Fibroblast of villous mesenchyme (primary cell): ENCODE measurements around the gene FHDC1. TPM values are rescaled to one million over a fixed set of nuclear protein-coding genes. Genes with fewer than 3 reads are reported as not detected.

Experiments
- DNase-seq: peaks from one replicate; pipeline ENCODE4 v3.0.0-alpha.2; 2010; ENCODE audit warnings: low read depth
- H3K4me3 ChIP-seq: 2 replicates; pipeline ENCODE4 v1.5.1; 2011; ENCODE audit warnings: low read depth, mild to moderate bottlenecking, low read length
- CTCF ChIP-seq: IDR thresholded peaks from 2 replicates; pipeline ENCODE4 v1.5.1; 2012; ENCODE audit warnings: low read depth, mild to moderate bottlenecking, low read length; ENCODE audit not compliant: insufficient read depth
- total RNA-seq: library from RNA; depleted of rRNA; stranded (reverse); fragments of >200 nt; gene quantifications from 2 replicates; pipeline ENCODE4 v1.2.3, GENCODE V29; 2012

FHDC1 gene
- total RNA-seq, 1 donor: 1.7 TPM

GRCh38 chr4:152989554-152989970, 53.4 kb downstream of the FHDC1 start:
- no peak overlapping the region for H3K4me3 ChIP-seq
- no peak for DNase-seq
- TF ChIP-seq CTCF: no peak

- no peak overlapping the region for H3K4me3 ChIP-seq
- DNase-seq: no peak
- no peak for TF ChIP-seq CTCF
Measured at GRCh38 chr4:152990471-152991131, 54.5 kb downstream of the FHDC1 start.

GRCh38 chr4:152991398-152991797, 55.3 kb downstream of the FHDC1 start:
- H3K4me3 ChIP-seq: no peak overlapping the region
- no peak for TF ChIP-seq CTCF
- no peak for DNase-seq

- no peak overlapping the region for H3K4me3 ChIP-seq
- no peak for TF ChIP-seq CTCF
- no peak for DNase-seq
Measured at GRCh38 chr4:152992027-152992426, 55.9 kb downstream of the FHDC1 start.

GRCh38 chr4:152992466-152992865, 56.3 kb downstream of the FHDC1 start:
- TF ChIP-seq CTCF: no peak
- H3K4me3 ChIP-seq: no peak overlapping the region
- no peak for DNase-seq

GRCh38 chr4:152994038-152994437, 57.9 kb downstream of the FHDC1 start:
- DNase-seq: no peak
- no peak for TF ChIP-seq CTCF
- H3K4me3 ChIP-seq: no peak overlapping the region

GRCh38 chr4:152996111-152996571, 60.0 kb downstream of the FHDC1 start:
- DNase-seq: no peak
- no peak for TF ChIP-seq CTCF
- no peak overlapping the region for H3K4me3 ChIP-seq
